ENCODE results near the gene SFI1.
"Not testable (repeated sequence)": the region's sequence is repeated elsewhere in the genome, so short reads cannot be mapped to it uniquely, and the experiment has no call there.

Gene SFI1

GRCh38 chr22:31488988-31489617 is 7.2 kb upstream of the SFI1 start:
- H3K4me1 Mint-ChIP-seq, result peaks cover 55% of the 10 kb centered on the region

DNA sequence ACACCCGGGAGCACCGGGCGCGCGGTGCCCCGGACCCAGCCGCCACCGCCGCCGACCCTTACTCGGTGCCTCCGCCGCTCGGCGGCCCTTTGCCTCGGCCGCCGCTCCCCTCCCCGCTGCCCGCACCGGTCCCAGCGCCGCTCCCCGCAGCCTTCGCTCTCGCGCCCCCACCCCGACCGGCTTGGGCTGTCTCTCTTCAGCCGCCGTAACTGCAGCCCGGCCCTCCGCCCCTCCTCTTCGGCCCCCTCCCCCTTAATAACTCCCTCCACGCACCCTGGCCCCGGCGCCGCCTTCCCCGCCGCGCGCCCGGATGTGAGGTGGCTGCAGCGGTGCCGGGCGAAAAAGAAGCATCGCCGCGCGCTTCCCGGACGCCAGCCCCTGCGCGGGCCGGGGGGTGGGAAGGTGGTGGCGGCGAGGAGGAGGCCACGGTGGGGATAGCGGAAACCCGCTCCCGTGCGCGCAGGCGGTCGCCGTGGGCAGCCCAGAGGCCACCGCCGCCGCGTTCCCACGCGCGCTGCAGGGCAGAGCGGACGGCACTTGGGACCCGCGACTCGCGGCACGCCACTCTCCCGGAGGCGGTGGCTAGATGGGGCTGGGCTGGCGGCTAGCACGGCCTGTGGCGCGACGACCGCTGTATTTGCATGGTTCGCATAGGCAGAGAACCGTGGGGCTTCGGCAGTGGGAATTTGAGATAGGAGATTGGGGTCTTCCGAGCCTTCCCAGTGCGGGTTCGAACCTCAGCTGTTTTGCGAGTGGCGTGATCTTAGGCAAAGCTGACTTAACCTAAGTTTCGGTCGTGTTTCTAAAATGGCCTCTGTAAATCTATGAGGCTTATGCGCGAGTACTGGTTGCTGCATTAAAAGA is 6.5 kb upstream of the SFI1 start, which contains the start of gene EIF4ENIF1:
Gene EIF4ENIF1 (minus strand): TSS at position 211 of the 864 bp plus-strand sequence. CDS start 1,124 bp downstream, outside the sequence.
- H3K4me1 Mint-ChIP-seq, result peaks cover 53% of the 10 kb centered on the region
- DNase-seq (peak; percentile 85), ATAC-seq (peak; percentile 87)
- peak within 1 kb of the TSS; percentile 95 to 97 for H3K27ac Mint-ChIP-seq
- no peaks in the 10 kb centered on the region for H3K27me3 Mint-ChIP-seq
- H3K4me3 Mint-ChIP-seq, result peak within 1 kb of the TSS; percentile 93 to 96
- no peaks in the 10 kb centered on the region for H3K9me3 Mint-ChIP-seq

More at GRCh38 chr22:31488988-31489617, 7.2 kb upstream of the SFI1 start:
- Mint-ChIP-seq H3K27me3 (no peaks in the 10 kb centered on the region), H3K9me3 (no peaks in the 10 kb centered on the region), H3K27ac (peak overlapping the region; percentile 84 to 93), H3K4me3 (peak overlapping the region; percentile 81 to 93)
- DNase-seq (peak; percentile 38 to 49), ATAC-seq (peak; percentile 52)

DNA sequence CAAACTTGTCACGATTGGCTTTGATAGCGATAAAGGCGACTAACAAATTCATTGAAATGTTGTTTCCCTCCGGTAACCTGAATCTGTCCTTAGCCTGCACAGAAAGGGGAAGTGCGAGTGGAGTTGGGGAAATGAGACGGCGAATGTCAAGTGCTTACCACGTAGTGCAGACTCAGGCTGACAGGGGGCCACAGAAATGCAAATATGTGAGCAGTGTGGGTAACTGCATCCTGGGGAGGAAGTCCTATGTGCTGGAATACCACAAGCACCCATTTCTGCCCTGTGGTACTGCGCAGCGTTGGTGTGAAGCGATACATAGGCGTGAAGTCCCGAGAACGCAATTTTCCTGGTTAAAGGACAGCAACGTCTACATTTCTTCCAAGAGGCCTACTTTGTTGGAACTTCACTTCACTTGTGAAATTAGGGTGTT is 5.8 kb upstream of the SFI1 start:
- ATAC-seq (peak; percentile 74), DNase-seq (peak; percentile 33 to 65)
- H3K4me3 Mint-ChIP-seq, result peak overlapping the region; percentile 93 to 96
- H3K4me1 Mint-ChIP-seq, result peaks cover 47% of the 10 kb centered on the region
- H3K9me3 Mint-ChIP-seq, result no peaks in the 10 kb centered on the region
- peak overlapping the region; percentile 95 to 97 for H3K27ac Mint-ChIP-seq
- H3K27me3 Mint-ChIP-seq, result no peaks in the 10 kb centered on the region

DNA sequence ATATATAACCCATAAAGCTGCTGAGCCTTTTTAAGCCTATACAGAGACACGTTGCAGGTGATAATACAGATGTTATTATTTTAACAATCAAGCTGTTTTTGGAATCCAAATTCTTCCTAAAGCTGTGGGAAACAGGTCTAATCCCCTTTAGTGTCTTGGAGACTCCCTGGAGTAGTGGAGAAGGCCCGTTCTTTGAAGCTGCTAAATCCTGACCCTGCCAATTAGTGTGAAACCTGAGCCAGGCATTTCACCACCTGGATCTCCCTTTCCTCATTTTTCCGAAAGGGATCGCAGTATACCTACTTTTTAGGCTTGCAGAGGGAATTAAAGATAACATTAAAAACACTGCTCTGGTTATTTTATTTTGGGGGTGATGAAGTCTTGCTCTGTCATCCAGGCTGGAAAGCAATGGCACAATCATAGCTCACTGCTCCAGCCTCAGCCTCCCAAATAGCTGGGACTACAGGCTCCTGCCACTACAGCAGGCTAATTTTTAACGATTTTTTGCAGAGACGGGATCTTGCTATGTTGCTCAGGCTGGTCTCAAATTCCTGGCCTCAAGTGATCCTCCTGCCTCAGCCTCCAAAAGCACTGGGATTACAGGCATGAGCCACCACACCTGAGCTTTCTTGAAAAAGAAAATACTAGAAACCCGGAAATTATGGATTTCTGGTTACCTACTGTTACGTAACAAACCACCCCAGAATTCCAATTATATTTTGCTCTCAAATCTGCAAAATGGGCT is 4.9 kb upstream of the SFI1 start:
- Mint-ChIP-seq H3K9me3 (no peaks in the 10 kb centered on the region), H3K27me3 (no peaks in the 10 kb centered on the region), H3K4me3 (peak overlapping the region; percentile 93 to 96), H3K4me1 (peaks cover 44% of the 10 kb centered on the region), H3K27ac (peak overlapping the region in 1 of 2 donors; percentile 95)
- DNase-seq (no peak), ATAC-seq (no peak)

GRCh38 chr22:31492151-31492550 is 4.2 kb upstream of the SFI1 start:
- H3K4me3 Mint-ChIP-seq, result peak overlapping the region; percentile 39 to 93
- H3K27ac Mint-ChIP-seq, result no peak overlapping the region
- H3K4me1 Mint-ChIP-seq, result peaks cover 40% of the 10 kb centered on the region
- H3K9me3 Mint-ChIP-seq, result no peaks in the 10 kb centered on the region
- no peak for ATAC-seq
- DNase-seq, result no peak
- H3K27me3 Mint-ChIP-seq, result no peaks in the 10 kb centered on the region

GRCh38 chr22:31493355-31493754 is 3.0 kb upstream of the SFI1 start:
- not testable (repeated sequence) for H3K4me3 Mint-ChIP-seq, H3K9me3 Mint-ChIP-seq, DNase-seq, H3K27me3 Mint-ChIP-seq, H3K27ac Mint-ChIP-seq, ATAC-seq
- peaks cover 44% of the 10 kb centered on the region for H3K4me1 Mint-ChIP-seq

GRCh38 chr22:31495343-31495742 is 993 bp upstream of the SFI1 start:
- Mint-ChIP-seq H3K27ac (no peak overlapping the region), H3K27me3 (no peaks in the 10 kb centered on the region), H3K4me1 (peaks cover 52% of the 10 kb centered on the region), H3K4me3 (peak overlapping the region; percentile 96 to 98), H3K9me3 (no peaks in the 10 kb centered on the region)
- DNase-seq (no peak), ATAC-seq (no peak)

- Mint-ChIP-seq H3K4me1 (peaks cover 57% of the 10 kb centered on the region), H3K4me3 (peak overlapping the region; percentile 96 to 98), H3K27me3 (no peaks in the 10 kb centered on the region), H3K9me3 (no peaks in the 10 kb centered on the region), H3K27ac (peak overlapping the region; percentile 91 to 98)
- DNase-seq (peak in 1 of 2 donors; percentile 50), ATAC-seq (peak; percentile 44)
Observed at GRCh38 chr22:31496735-31497146, 405 bp downstream of the SFI1 start.

GRCh38 chr22:31497148-31497938 is 1.0 kb downstream of the SFI1 start:
- peak overlapping the region; percentile 91 to 98 for H3K27ac Mint-ChIP-seq
- no peak for ATAC-seq
- no peak for DNase-seq
- H3K27me3 Mint-ChIP-seq, result no peaks in the 10 kb centered on the region
- H3K4me3 Mint-ChIP-seq, result peak overlapping the region; percentile 96 to 98
- no peaks in the 10 kb centered on the region for H3K9me3 Mint-ChIP-seq
- peaks cover 57% of the 10 kb centered on the region for H3K4me1 Mint-ChIP-seq

DNA sequence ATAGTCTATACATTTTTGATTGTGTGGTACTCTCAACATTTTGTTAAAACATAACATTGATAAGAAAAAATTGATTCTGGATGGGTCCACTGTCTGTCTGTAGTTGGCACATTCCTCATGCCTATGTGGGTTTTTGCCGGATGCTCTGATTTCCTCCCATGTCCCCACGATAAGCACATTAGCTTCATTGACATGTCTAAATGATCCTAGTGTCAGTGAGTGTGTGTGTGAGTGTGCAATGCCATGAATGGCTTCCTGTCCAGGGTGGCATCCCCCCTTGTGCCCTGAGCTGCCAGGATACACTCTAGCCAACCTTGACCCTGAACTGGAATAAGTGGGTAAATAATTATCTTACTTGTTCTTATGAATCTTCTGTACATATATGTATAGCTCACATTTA is 5.4 kb downstream of the SFI1 start:
- peak overlapping the region; percentile 65 to 72 for H3K4me3 Mint-ChIP-seq
- peaks cover 86% of the 10 kb centered on the region for H3K4me1 Mint-ChIP-seq

DNA sequence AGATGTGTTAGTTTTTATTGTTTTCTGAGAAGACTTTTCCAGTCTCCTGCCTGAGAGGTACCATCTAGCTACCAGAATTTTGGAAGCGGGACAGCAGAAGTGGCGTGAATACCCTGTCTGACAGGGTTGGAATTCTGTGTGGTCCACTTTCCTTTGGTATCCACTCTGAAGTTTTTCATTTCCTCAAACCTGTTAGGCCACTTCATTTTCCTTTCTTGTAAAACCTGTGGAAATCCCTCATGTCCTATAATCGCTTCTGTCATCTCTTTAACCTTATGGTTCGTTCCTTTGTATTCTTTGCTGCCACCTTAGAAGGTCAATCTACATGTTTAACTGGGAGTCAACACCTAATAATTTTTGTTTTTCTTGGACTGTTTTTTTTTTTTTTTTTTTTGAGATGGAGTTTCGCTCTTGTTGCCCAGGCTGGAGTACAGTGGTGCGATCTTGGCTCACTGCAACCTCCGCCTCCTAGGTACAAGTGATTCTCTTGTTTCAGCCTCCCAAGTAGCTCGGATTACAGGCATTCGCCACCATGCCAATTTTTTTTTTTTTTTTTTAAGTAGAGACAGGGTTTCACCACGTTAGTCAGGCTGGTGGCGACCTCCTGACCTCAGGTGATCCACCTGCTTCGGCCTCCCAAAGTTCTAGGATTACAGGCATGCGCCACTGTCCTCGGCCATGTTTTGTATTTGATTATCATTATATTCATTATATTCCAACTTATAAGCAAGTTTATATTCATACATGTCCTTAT is 7.1 kb downstream of the SFI1 start:
- ATAC-seq (no peak), DNase-seq (no peak)
- Mint-ChIP-seq H3K4me3 (peak overlapping the region in 1 of 2 donors; percentile 29), H3K4me1 (peaks cover 87% of the 10 kb centered on the region), H3K27ac (peak overlapping the region; percentile 64 to 92), H3K9me3 (peaks cover 0 to 7% of the 10 kb centered on the region in 2 donors), H3K27me3 (no peaks in the 10 kb centered on the region)

More for the DNA sequence above, 5.4 kb downstream of the SFI1 start:
- no peaks in the 10 kb centered on the region for H3K27me3 Mint-ChIP-seq
- peak overlapping the region in 1 of 2 donors; percentile 67 for H3K27ac Mint-ChIP-seq
- no peaks in the 10 kb centered on the region for H3K9me3 Mint-ChIP-seq
- DNase-seq, result no peak
- no peak for ATAC-seq

GRCh38 chr22:31504282-31504681 is 7.9 kb downstream of the SFI1 start:
- peak; percentile 78 for ATAC-seq
- DNase-seq, result no peak
- Mint-ChIP-seq H3K9me3 (peaks cover 0 to 7% of the 10 kb centered on the region in 2 donors), H3K4me1 (peaks cover 87% of the 10 kb centered on the region), H3K27ac (no peak overlapping the region), H3K4me3 (no peak overlapping the region), H3K27me3 (no peaks in the 10 kb centered on the region)

DNA sequence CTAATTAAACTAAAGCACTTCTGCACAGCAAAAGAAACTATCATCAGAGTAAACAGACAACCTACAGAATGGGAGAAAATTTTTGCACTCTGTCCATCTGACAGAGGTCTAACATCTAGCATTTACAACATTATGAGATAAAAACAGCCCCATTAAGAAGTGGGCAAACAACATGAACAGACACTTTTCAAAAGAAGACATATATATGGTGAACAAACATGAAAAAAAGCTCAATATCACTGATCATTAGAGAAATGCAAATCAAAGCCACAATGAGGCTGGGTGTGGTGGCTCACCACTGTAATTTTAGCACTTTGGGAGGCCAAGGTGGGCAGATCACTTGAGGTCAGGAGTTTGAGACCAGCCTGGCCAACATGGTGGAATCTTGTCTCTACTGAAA is 11.2 kb downstream of the SFI1 start:
- not testable (repeated sequence) for ATAC-seq, H3K9me3 Mint-ChIP-seq, H3K27me3 Mint-ChIP-seq, DNase-seq, H3K4me3 Mint-ChIP-seq
- H3K4me1 Mint-ChIP-seq, result peaks cover 76% of the 10 kb centered on the region
- H3K27ac Mint-ChIP-seq, result peak overlapping the region in 1 of 2 donors; percentile 14

DNA sequence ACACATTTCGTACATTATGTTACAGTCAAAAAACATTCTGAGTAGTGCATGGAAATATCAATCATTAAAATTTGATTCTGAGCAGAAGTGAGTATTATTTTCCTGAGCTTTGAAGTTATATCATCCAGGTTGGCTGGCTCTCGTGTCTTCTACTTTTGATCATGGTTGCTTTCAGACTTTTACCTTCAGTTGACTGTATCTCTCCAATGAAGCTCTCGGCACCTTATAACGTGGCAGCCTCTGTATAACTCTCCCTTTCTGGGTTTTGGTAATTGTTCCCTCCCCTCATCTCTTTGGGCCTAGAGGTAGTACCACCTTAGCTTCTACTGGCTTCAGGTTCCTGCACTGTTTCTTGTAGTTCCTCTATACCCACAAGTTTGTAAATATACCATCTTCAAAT is 12.2 kb downstream of the SFI1 start:
- no peaks in the 10 kb centered on the region for H3K27me3 Mint-ChIP-seq
- no peak overlapping the region for H3K27ac Mint-ChIP-seq
- H3K4me3 Mint-ChIP-seq, result no peak overlapping the region
- H3K9me3 Mint-ChIP-seq, result peaks cover 0 to 7% of the 10 kb centered on the region in 2 donors
- DNase-seq (no peak), ATAC-seq (no peak)
- H3K4me1 Mint-ChIP-seq, result peaks cover 66% of the 10 kb centered on the region

Measured in stimulated activated naive CD8-positive, alpha-beta T cell treated with anti-CD3 and anti-CD28 coated beads, Interleukin-15, amount 100 ng/mL, for 72 hours (primary cell).